Heart left ventricle (tissue), 16 donors: Measurements from ENCODE around the gene ALPP. TPM values are rescaled to one million over a fixed set of nuclear protein-coding genes. Genes with fewer than 3 reads are reported as not detected.
"Not testable (repeated sequence)": the region's sequence is repeated elsewhere in the genome, so short reads cannot be mapped to it uniquely, and the experiment has no call there.

Source experiments
- ATAC-seq, 4 donors: fragments of 200-7000 bp; cut with Tn5 transposase; one replicate each; pipeline ENCODE4 v1.9.1; 2020 to 2022; ENCODE audit warnings: moderate library complexity in 4 of 4, mild to moderate bottlenecking in 3 of 4, moderate number of reproducible peaks in 1 of 4
- DNase-seq, 5 donors: peaks; one replicate each; pipeline ENCODE4 v3.0.0-alpha.2; 2020
- H3K27ac ChIP-seq, 12 donors: fragments of 200-600 bp; sonication (generic) in 4 of 12; one replicate each; pipeline versions ENCODE4 v1.5.0 to v1.8.0; 2016 to 2022; ENCODE audit warnings: mild to moderate bottlenecking in 2 of 12
- H3K27me3 ChIP-seq, 9 donors: fragments of 200-600 bp; sonication (generic) in 2 of 9; one replicate each; pipeline versions ENCODE4 v1.5.1 to v1.8.0; 2016 to 2022; ENCODE audit warnings: mild to moderate bottlenecking in 3 of 9
- H3K36me3 ChIP-seq, 9 donors: fragments of 200-600 bp; sonication (generic) in 2 of 9; one replicate each; pipeline versions ENCODE4 v1.5.0 to v1.8.0; 2018 to 2022; ENCODE audit warnings: mild to moderate bottlenecking in 2 of 9
- H3K4me1 ChIP-seq, 12 donors: fragments of 200-600 bp; sonication (generic) in 4 of 12; one replicate each; pipeline versions ENCODE4 v1.5.0 to v1.8.0; 2016 to 2022; ENCODE audit warnings: mild to moderate bottlenecking in 3 of 12
- H3K4me3 ChIP-seq, 12 donors: fragments of 200-600 bp; sonication (generic) in 4 of 12; one replicate each; pipeline versions ENCODE4 v1.5.0 to v1.8.0; 2017 to 2022; ENCODE audit warnings: mild to moderate bottlenecking in 9 of 12, moderate library complexity in 4 of 12
- H3K9me3 ChIP-seq, 12 donors: fragments of 200-600 bp; sonication (generic) in 4 of 12; one replicate each; pipeline versions ENCODE4 v1.5.0 to v1.8.0; 2016 to 2022; ENCODE audit warnings: mild to moderate bottlenecking in 1 of 12
- POLR2A ChIP-seq, 2 donors: fragments of 450-650 bp; IDR thresholded peaks; one replicate each; pipeline ENCODE4 v1.6.1; 2017; ENCODE audit warnings: antibody characterized with exemption in 2 of 2, mild to moderate bottlenecking in 2 of 2, moderate library complexity in 2 of 2
- WGBS, 4 donors: extraction: QIAGEN DNeasy Blood & Tissue Kit in 2 of 4; methylation state at CpG; one replicate each; pipeline versions ENCODE4 v1.1.5 to v1.1.7; 2013 to 2018; 5-methylcytosine and 5-hydroxymethylcytosine counted together
- intact Hi-C, 10 donors: fragments of 100-400 bp; cut with DNase I; formaldehyde crosslinking; loops; one replicate each; pipeline versions ENCODE4 v1.11.1 to v1.14.2; 2022
- polyA plus RNA-seq, 2 donors: library from polyadenylated mRNA; stranded (reverse); fragments of 200-250 nt; gene quantifications; one replicate each; pipeline ENCODE4 v1.2.3, GENCODE V29; 2013
- total RNA-seq, 9 donors: library from RNA; depleted of rRNA in 2 of 9; stranded (reverse); fragments of >200 nt in 2 of 9; fragmentation: NEBNext Ultra II Directional in 3 of 9; extraction: Animal tissue kit (Norgen Biotek cat#: 25700) in 3 of 9; gene quantifications; one replicate each; pipeline versions ENCODE4 v1.1.0 to v1.2.4, GENCODE V29; 2016 to 2023
- TF ChIP-seq, protein P1 (sequence below), 12 donors: fragments of 200-600 bp; sonication (generic) in 4 of 12; IDR thresholded peaks; one replicate each; pipeline versions ENCODE4 v1.5.0 to v1.8.0; 2018 to 2022; ENCODE audit warnings: antibody characterized with exemption in 12 of 12, mild to moderate bottlenecking in 5 of 12
- donor health status: ischemic (EF 13 %, LVEDD 7.1; RV severe dilation, severe dysfunction).
- donor health status: healthy with polysubstance abuse.
- donor health status: DM: no; HTN: yes; CAD: no.
- donor health status: DM: no; HTN: no; CAD: no.
- donor health status: ischemic (EF 25% LVEDD 6.9; RV normal size, moderate dysfunction).
- donor health status: ischemic (EF 25% LVEDD 5.7; RV mildly dilated, moderate dysfunction).
- donor health status: healthy.
- donor health status: DM: yes; HTN: yes; CAD: no.
- donor health status: ischemic (EF 35%, LVEDD 5.7; RV mildly dilated, moderate dysfunction).
- donor health status: nonischemic (EF 11% LVEDD 7.7; RV severe dilation, severe dysfunction).
- donor health status: DM: yes; HTN: yes; CAD: no.
- donor health status: PGD.
- donor health status: ischemic (EF 29% LVEDD 5.4; RV normal size, mild dysfunction).
- donor health status: nonischemic (EF 23%, LVEDD 6.1; RV moderate dilation, normal function).

Gene ALPP
- total and polyA plus RNA-seq, 11 donors: not detected

DNA sequence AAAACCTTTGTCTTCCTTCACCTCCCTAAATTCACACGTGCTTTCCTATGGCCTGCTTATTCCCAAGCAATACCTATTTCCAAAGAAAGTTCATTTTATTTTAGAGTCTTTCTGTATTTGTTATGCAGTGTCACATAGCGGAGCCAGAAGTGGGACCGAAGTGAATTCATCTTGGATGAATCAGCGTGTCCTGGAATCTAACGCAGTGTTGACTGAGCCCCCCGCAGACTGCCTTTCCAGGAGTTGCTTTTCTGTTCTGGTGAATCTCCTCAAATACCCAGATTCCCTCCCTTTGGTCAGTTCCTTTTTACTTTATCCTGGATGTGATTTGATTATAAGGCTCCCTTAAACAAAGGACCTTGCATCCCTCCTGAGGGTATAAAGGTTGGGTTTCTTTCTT lies 10.8 kb downstream of the ALPP start:
- no peaks in the 10 kb centered on the region for H3K36me3 ChIP-seq
- 39 to 50% (median 42%) methylated on average over 6 of the region's 6 CpGs for WGBS, 4 donors
- H3K9me3 ChIP-seq: no peaks in the 10 kb centered on the region
- H3K4me1 ChIP-seq: peaks cover 0 to 25% (median 0%) of the 10 kb centered on the region in 12 donors
- DNase-seq: peak in 1 of 5 donors; percentile 1
- peaks cover 27 to 87% (median 50%) of the 10 kb centered on the region in 9 donors for H3K27me3 ChIP-seq
- no peak for TF ChIP-seq POLR2A (IDR thresholded peaks at IDR 0.05)
- TF ChIP-seq, protein P1, sequence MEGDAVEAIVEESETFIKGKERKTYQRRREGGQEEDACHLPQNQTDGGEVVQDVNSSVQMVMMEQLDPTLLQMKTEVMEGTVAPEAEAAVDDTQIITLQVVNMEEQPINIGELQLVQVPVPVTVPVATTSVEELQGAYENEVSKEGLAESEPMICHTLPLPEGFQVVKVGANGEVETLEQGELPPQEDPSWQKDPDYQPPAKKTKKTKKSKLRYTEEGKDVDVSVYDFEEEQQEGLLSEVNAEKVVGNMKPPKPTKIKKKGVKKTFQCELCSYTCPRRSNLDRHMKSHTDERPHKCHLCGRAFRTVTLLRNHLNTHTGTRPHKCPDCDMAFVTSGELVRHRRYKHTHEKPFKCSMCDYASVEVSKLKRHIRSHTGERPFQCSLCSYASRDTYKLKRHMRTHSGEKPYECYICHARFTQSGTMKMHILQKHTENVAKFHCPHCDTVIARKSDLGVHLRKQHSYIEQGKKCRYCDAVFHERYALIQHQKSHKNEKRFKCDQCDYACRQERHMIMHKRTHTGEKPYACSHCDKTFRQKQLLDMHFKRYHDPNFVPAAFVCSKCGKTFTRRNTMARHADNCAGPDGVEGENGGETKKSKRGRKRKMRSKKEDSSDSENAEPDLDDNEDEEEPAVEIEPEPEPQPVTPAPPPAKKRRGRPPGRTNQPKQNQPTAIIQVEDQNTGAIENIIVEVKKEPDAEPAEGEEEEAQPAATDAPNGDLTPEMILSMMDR (IDR thresholded peaks at IDR 0.05): no peak
- H3K4me3 ChIP-seq: no peak overlapping the region
- intact Hi-C loops: no loop called here
- no peak overlapping the region for H3K27ac ChIP-seq
- ATAC-seq: no peak

DNA sequence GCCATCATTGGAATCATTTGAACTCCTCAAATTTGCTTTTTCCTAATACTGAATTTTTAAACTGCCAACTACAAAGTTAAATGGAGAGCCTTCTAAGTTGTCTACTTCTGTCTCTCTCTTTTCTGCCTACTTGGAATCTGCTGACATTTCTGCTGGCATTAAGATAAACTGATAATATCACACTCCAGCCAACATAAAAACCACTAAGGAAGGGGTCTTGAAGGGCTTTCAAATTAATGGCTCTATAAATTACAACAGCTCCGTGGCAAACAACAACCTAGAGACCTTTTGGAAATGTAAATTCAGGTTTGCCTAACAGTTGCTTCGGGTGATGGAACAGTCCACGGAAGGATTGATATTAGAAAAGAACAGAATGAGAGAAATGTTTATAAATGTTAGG lies 12.1 kb downstream of the ALPP start:
- no peak for ATAC-seq
- no peaks in the 10 kb centered on the region for H3K9me3 ChIP-seq
- peaks cover 27 to 83% (median 44%) of the 10 kb centered on the region in 9 donors for H3K27me3 ChIP-seq

DNA sequence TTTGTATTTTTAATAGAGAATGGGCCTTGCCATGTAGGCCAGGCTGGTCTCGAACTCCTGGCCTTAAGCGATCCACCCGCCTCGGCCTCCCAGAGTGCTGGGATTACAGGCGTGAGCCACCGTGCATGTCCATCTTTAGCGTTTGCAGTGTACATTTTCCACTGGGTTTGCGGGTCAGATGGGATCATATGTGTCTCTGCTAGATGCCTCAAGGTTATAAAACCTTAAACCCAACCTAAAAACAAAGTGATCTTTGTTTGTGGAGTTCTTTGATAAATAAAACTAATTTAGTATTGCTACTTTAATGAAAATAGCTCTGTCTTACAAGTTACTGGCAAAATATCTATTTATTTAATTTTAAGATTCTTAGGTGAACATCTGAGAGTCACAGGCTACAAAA lies 15.0 kb downstream of the ALPP start:
- no peak overlapping the region for H3K4me3 ChIP-seq
- ATAC-seq (no peak), DNase-seq (no peak)
- no peaks in the 10 kb centered on the region for H3K36me3 ChIP-seq
- H3K27me3 ChIP-seq: peaks cover 4 to 77% (median 20%) of the 10 kb centered on the region in 9 donors
- H3K4me1 ChIP-seq: peaks cover 0 to 1% (median 0%) of the 10 kb centered on the region in 12 donors
- WGBS, 4 donors: 90 to 95% (median 91%) methylated on average over 8 of the region's 8 CpGs
- TF ChIP-seq, protein P1 (IDR thresholded peaks at IDR 0.05): no peak
- TF ChIP-seq POLR2A (IDR thresholded peaks at IDR 0.05): no peak
- H3K9me3 ChIP-seq: no peaks in the 10 kb centered on the region
- intact Hi-C loops: no loop called here
- H3K27ac ChIP-seq: no peak overlapping the region

More for the DNA sequence above, 12.1 kb downstream of the ALPP start:
- H3K4me3 ChIP-seq: no peak overlapping the region
- DNase-seq: no peak
- H3K27ac ChIP-seq: no peak overlapping the region
- WGBS, 4 donors: 41 to 46% (median 44%) methylated on average over 3 of the region's 3 CpGs
- intact Hi-C loops: no loop called here
- TF ChIP-seq, protein P1 (IDR thresholded peaks at IDR 0.05): no peak
- no peak for TF ChIP-seq POLR2A (IDR thresholded peaks at IDR 0.05)
- peaks cover 0 to 25% (median 0%) of the 10 kb centered on the region in 12 donors for H3K4me1 ChIP-seq
- H3K36me3 ChIP-seq: no peaks in the 10 kb centered on the region

DNA sequence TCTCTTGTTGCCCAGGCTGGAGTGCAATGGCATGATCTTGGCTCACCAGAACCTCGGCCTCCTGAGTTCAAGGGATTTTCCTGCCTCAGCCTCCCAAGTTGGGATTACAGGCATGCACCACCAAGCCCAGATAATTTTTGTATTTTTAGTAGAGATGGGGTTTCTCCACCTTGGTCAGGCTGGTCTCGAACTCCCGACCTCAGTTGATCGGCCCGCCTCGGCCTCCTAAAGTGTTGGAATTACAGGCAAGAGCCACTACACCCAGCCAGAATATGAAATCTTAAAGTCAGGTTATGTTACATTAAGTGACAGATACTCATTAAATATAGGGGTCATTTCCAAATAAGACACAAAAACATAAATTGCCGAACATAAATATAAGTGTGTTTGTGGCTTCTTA lies 15.9 kb downstream of the ALPP start:
- WGBS, 4 donors: 90 to 95% (median 93%) methylated on average over 7 of the region's 7 CpGs
- intact Hi-C loops: not testable (repeated sequence)
- peaks cover 0 to 77% (median 14%) of the 10 kb centered on the region in 9 donors for H3K27me3 ChIP-seq

DNA sequence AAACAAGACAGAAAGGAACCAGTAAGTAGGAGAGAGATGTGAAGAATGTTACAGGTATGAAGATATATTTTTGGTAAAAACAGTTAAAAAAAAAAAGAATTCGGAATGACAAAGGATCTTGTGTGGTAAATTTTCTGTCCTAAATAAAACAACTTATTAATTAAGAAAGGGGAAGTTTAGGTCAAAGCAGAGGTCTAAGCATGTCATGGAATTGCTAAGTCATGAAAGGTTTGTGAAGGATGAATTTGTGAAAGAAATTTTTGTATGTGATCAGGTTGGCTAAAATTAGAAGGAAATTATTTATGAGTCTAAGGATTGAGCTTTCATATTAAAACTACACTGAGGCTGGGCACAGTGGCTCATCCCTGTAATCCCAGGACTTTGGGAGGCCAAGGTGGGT lies 17.0 kb downstream of the ALPP start:
- H3K27me3 ChIP-seq: peaks cover 0 to 71% (median 13%) of the 10 kb centered on the region in 9 donors
- intact Hi-C loops: no loop called here

More for the DNA sequence above, 15.9 kb downstream of the ALPP start:
- H3K9me3 ChIP-seq, ATAC-seq, H3K4me1 ChIP-seq, H3K36me3 ChIP-seq, DNase-seq, H3K4me3 ChIP-seq, H3K27ac ChIP-seq: not testable (repeated sequence)

More for the DNA sequence above, 17.0 kb downstream of the ALPP start:
- Histone ChIP-seq H3K36me3 (no peaks in the 10 kb centered on the region), H3K4me3 (no peak overlapping the region), H3K9me3 (no peaks in the 10 kb centered on the region), H3K27ac (no peak overlapping the region), H3K4me1 (no peaks in the 10 kb centered on the region)
- WGBS, 4 donors: 75 to 87% (median 84%) methylated on average over 1 of the region's 1 CpG
- ATAC-seq: no peak
- DNase-seq: no peak
- no peak for TF ChIP-seq POLR2A (IDR thresholded peaks at IDR 0.05)
- TF ChIP-seq, protein P1 (IDR thresholded peaks at IDR 0.05): no peak
